T-helper 2 cell treated with Interferon-gamma antibody and Interleukin-4, amounts not matched to agents 100 ng/mL and 5 ng/mL, for 36 hours (primary cell): ENCODE measurements around the gene LIN7A. TPM values are rescaled to one million over a fixed set of nuclear protein-coding genes. Genes with fewer than 3 reads are reported as not detected.

Source experiments
- intact Hi-C: fragments of 100-400 bp; cut with micrococcal nuclease; formaldehyde crosslinking; loops from one replicate; pipeline ENCODE4 v1.15.1; 2023
- total RNA-seq: library from RNA; stranded (reverse); gene quantifications from 2 replicates; pipeline ENCODE4 v1.2.3, GENCODE V29; 2022

LIN7A gene
- 0.11 and 0.18 TPM in 2 replicates for total RNA-seq

GRCh38 chr12:80937391-80938238 lies at the start of gene LIN7A:
LIN7A (minus strand) TSS chr12:80937934; CDS start chr12:80937722, 212 bp downstream.
- intact Hi-C loops: no loop called here

GRCh38 chr12:80986224-80986623 lies 48.5 kb upstream of the LIN7A start:
- intact Hi-C loops: no loop called here

GRCh38 chr12:80979816-80980215 lies 42.1 kb upstream of the LIN7A start:
- intact Hi-C loops: no loop called here

- intact Hi-C loops: no loop called here
These were observed 41.5 kb upstream of the LIN7A start for GRCh38 chr12:80979251-80979650.

- intact Hi-C loops: no loop called here
These were observed 39.6 kb upstream of the LIN7A start for GRCh38 chr12:80977346-80977745.

- intact Hi-C loops: no loop called here
These were observed 30.6 kb upstream of the LIN7A start for GRCh38 chr12:80968326-80968725.

GRCh38 chr12:80967565-80967964 lies 29.8 kb upstream of the LIN7A start:
- intact Hi-C loops: no loop called here

GRCh38 chr12:80966001-80966400 lies 28.3 kb upstream of the LIN7A start:
- intact Hi-C loops: no loop called here

- intact Hi-C loops: no loop called here
These were observed 20.4 kb upstream of the LIN7A start for GRCh38 chr12:80958162-80958561.

- intact Hi-C loops: no loop called here
These were observed 17.3 kb upstream of the LIN7A start for GRCh38 chr12:80954857-80955520.

GRCh38 chr12:80952443-80952842 lies 14.7 kb upstream of the LIN7A start:
- intact Hi-C loops: no loop called here

GRCh38 chr12:80946591-80946990 lies 8.9 kb upstream of the LIN7A start:
- intact Hi-C loops: no loop called here

- intact Hi-C loops: no loop called here
These were observed 5.6 kb upstream of the LIN7A start for GRCh38 chr12:80943338-80943737.

GRCh38 chr12:80941916-80942315 lies 4.2 kb upstream of the LIN7A start:
- intact Hi-C loops: no loop called here

- intact Hi-C loops: no loop called here
These were observed 1.7 kb upstream of the LIN7A start for GRCh38 chr12:80939231-80939950.

- intact Hi-C loops: no loop called here
These were observed 663 bp upstream of the LIN7A start for GRCh38 chr12:80938397-80938796.

- intact Hi-C loops: no loop called here
These were observed 918 bp downstream of the LIN7A start for GRCh38 chr12:80936642-80937390.

GRCh38 chr12:80936353-80936641 lies 1.4 kb downstream of the LIN7A start:
- intact Hi-C loops: no loop called here

- intact Hi-C loops: no loop called here
These were observed 2.6 kb downstream of the LIN7A start for GRCh38 chr12:80935111-80935510.

GRCh38 chr12:80925983-80926382 lies 11.8 kb downstream of the LIN7A start:
- intact Hi-C loops: no loop called here

GRCh38 chr12:80925237-80925636 lies 12.5 kb downstream of the LIN7A start:
- intact Hi-C loops: no loop called here

GRCh38 chr12:80924437-80924836 lies 13.3 kb downstream of the LIN7A start:
- intact Hi-C loops: no loop called here
